Measurements from ENCODE around the gene SAPCD1. TPM values are rescaled to one million over a fixed set of nuclear protein-coding genes. Genes with fewer than 3 reads are reported as not detected.

SAPCD1 gene
- total and polyA plus RNA-seq, 4 donors = 0.59 to 2.6 (median 0.68) TPM; not detected in 1

DNA sequence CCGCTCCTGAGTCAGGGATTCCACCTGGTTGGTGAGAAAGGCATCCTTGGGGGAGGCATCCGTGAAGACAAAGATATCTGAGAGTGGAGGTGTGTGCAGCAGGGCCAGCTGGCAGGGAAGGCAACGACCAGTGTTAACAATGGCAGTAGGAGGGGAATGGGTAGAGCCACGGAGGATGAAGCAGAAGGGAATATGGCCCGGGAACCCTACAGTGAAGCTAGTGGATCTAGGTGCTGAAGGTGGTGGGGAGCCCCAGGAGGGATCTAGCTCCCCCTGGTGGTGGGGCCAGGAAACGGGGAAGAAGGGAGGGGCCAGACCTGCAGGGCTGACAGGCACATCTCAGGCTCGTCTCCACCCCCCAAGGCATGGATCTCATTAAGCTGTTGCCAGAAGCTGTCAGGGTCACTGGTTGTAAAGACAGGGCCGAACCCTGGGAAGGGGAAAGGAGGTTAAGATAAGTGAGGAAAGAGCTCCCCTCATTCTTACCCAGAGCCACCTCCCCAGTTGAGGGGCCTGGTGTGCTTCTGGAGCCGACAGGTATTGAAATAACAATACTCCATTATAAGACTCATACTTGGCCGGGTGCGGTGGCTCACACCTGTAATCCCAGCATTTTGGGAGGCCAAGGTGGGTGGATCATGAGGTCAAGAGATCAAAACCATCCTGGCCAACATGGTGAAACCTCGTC, 7.4 kb downstream of the SAPCD1 start (continued):
- TF ChIP-seq REST (IDR thresholded peaks at IDR 0.05) = no peak

DNA sequence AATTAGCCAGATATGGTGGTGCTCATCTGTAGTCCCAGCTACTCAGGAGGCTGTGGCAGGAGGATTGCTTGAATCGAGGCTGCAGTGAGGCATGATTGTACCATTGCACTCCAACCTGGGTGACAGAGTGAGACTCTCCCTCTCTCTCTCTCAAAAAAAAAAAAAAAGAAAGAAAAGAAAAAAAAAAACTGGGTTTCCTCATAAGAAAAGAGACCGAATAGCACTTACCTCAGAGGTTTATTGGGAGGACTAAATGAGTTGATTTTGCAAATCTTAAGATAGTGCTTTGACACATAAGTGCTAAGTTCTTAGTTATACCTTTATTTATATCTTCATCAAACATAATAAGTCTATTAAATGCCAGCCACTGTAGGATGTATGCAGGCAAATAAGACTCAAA, 8.4 kb downstream of the SAPCD1 start:
- 85% methylated on average over 2 of the region's 2 CpGs for WGBS
- TF ChIP-seq NR2F2 (IDR thresholded peaks at IDR 0.05) = no peak
- no peak for TF ChIP-seq HNF4A (conservative IDR thresholded peaks at IDR 0.05)
- TF ChIP-seq YY1 (IDR thresholded peaks at IDR 0.05) = no peak
- no peak for TF ChIP-seq GABPA (IDR thresholded peaks at IDR 0.05 in 1 of 2, conservative IDR thresholded peaks at IDR 0.05 in 1 of 2)
- Histone ChIP-seq H3K4me1 (ENCODE audit: control insufficient read depth in 4 of 4, insufficient read depth in 4 of 4, low read length in 3 of 4) (peaks cover 5 to 17% (median 9%) of the 10 kb centered on the region in 4 donors), H3K9ac (ENCODE audit: low read depth in 1 of 2, low read length in 2 of 2) (no peak overlapping the region), H3K27me3 (ENCODE audit: control insufficient read depth in 4 of 4, insufficient read depth in 4 of 4, low read length in 3 of 4) (no peaks in the 10 kb centered on the region), H3K9me3 (ENCODE audit: control insufficient read depth in 4 of 4, low read length in 3 of 4) (no peaks in the 10 kb centered on the region), H3K4me3 (ENCODE audit: low read depth in 1 of 3, low read length in 3 of 3) (no peak overlapping the region), H3K36me3 (ENCODE audit: control insufficient read depth in 4 of 4, insufficient read depth in 3 of 4, low read depth in 1 of 4, low read length in 3 of 4) (no peaks in the 10 kb centered on the region), H3K27ac (ENCODE audit: low read depth in 1 of 2, low read length in 2 of 2) (no peak overlapping the region)
- DNase-seq (ENCODE audit: low spot score) = no peak

DNA sequence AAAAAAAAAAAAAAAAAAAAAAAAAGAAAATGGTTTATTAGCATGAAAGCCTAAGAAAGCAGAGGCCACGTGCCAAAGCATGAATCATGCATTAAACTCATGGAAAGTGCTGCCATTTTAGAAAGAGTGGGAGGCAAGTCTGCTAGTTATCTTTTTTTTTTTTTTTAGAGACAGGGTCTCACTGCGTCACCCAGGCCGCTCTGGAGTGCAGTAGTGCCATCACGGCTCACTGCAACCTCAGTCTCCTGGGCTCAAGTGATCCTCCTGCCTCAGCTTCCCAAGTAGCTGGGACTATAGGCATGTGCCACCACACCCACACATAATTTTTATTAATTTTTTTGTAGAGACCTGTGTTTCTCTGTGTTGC, 9.5 kb downstream of the SAPCD1 start:
- H3K36me3 ChIP-seq (ENCODE audit: control insufficient read depth in 4 of 4, insufficient read depth in 3 of 4, low read depth in 1 of 4, low read length in 3 of 4) = no peaks in the 10 kb centered on the region
- no peak overlapping the region for H3K9ac ChIP-seq (ENCODE audit: low read depth in 1 of 2, low read length in 2 of 2)
- no peaks in the 10 kb centered on the region for H3K9me3 ChIP-seq (ENCODE audit: control insufficient read depth in 4 of 4, low read length in 3 of 4)
- H3K27ac ChIP-seq (ENCODE audit: low read depth in 1 of 2, low read length in 2 of 2) = no peak overlapping the region
- H3K27me3 ChIP-seq (ENCODE audit: control insufficient read depth in 4 of 4, insufficient read depth in 4 of 4, low read length in 3 of 4) = no peaks in the 10 kb centered on the region
- H3K4me3 ChIP-seq (ENCODE audit: low read depth in 1 of 3, low read length in 3 of 3) = no peak overlapping the region
- DNase-seq (ENCODE audit: low spot score) = no peak
- peaks cover 9 to 28% (median 19%) of the 10 kb centered on the region in 4 donors for H3K4me1 ChIP-seq (ENCODE audit: control insufficient read depth in 4 of 4, insufficient read depth in 4 of 4, low read length in 3 of 4)
- WGBS = 82% methylated on average over 4 of the region's 4 CpGs
- TF ChIP-seq CTCF (IDR thresholded peaks at IDR 0.05; ENCODE audit: low read depth, low read length, missing input control) (no peak), GABPA (IDR thresholded peaks at IDR 0.05 in 1 of 2, conservative IDR thresholded peaks at IDR 0.05 in 1 of 2) (no peak), SP1 (IDR thresholded peaks at IDR 0.05) (no peak), FOXA2 (IDR thresholded peaks at IDR 0.05) (no peak), HNF4A (conservative IDR thresholded peaks at IDR 0.05) (no peak)
- TF ChIP-seq, protein P1, sequence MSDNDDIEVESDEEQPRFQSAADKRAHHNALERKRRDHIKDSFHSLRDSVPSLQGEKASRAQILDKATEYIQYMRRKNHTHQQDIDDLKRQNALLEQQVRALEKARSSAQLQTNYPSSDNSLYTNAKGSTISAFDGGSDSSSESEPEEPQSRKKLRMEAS (IDR thresholded peaks at IDR 0.05) = no peak
